Activated T-cell treated with anti-CD3 and anti-CD28 coated beads, Interleukin-2, amount 50 U/mL, for 24 hours (primary cell): Measurements from ENCODE around the gene NISCH.

Source experiments
- DNase-seq: peaks from one replicate; pipeline ENCODE4 v3.0.0-alpha.2; 2020
- H3K27ac Mint-ChIP-seq: 2 replicates; pipeline ENCODE4 v1.8.0; 2020; ENCODE audit warnings: mild to moderate bottlenecking, mixed read lengths
- H3K27me3 Mint-ChIP-seq: 2 replicates; pipeline ENCODE4 v1.8.0; 2020; ENCODE audit warnings: mixed read lengths
- H3K36me3 Mint-ChIP-seq: 2 replicates; pipeline ENCODE4 v1.8.0; 2020; ENCODE audit warnings: low read depth, mixed read lengths
- H3K4me1 Mint-ChIP-seq: 2 replicates; pipeline ENCODE4 v1.8.0; 2020; ENCODE audit warnings: low read depth, mixed read lengths
- H3K4me3 Mint-ChIP-seq: 2 replicates; pipeline ENCODE4 v1.8.0; 2020; ENCODE audit warnings: mild to moderate bottlenecking, moderate library complexity, mixed read lengths
- H3K9me3 Mint-ChIP-seq: 2 replicates; pipeline ENCODE4 v1.8.0; 2020; ENCODE audit warnings: mixed read lengths

The NISCH gene

DNA sequence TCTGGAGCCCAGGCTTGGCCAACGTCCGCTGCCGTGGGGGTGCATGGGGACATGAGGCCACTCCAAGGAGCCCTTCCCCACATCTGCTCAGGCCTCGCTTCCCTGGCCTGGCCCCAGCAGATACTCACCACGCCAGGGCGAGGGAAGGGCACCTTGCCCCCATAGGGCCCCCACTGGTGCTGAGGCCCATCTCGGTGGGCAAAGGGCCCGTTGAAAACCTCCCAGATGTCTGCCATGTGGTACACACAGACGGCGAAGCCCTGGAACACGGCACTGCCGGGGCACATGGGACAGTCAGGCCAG, 15.2 kb upstream of the NISCH start:
- no peak for DNase-seq
- Mint-ChIP-seq H3K36me3 (no peaks in the 10 kb centered on the region), H3K4me3 (no peak overlapping the region), H3K27me3 (no peaks in the 10 kb centered on the region), H3K9me3 (no peaks in the 10 kb centered on the region), H3K4me1 (peaks cover 2% of the 10 kb centered on the region), H3K27ac (no peak overlapping the region)

DNA sequence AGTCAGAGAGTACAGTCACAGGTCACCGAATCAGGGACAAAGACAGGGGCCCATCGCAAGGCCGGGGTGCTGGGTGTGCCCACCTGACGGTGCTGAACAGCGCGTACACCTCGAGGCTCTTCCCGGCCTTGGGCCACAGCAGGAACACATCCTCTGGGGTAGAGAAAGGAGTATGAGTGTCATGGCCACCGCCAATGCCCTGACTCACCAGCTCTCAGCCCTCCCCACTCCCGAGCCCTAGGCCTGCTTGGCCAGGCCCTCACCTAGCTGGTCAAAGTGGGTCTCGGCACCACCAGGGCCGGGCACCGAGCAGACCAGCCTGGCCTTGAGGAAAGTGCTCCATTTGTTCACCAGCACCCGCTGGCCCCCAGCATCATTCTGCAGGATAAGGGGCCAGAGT, 14.7 kb upstream of the NISCH start:
- Mint-ChIP-seq H3K4me1 (peaks cover 2% of the 10 kb centered on the region), H3K9me3 (no peaks in the 10 kb centered on the region), H3K27me3 (no peaks in the 10 kb centered on the region), H3K36me3 (no peaks in the 10 kb centered on the region), H3K27ac (no peak overlapping the region), H3K4me3 (no peak overlapping the region)
- DNase-seq: no peak

DNA sequence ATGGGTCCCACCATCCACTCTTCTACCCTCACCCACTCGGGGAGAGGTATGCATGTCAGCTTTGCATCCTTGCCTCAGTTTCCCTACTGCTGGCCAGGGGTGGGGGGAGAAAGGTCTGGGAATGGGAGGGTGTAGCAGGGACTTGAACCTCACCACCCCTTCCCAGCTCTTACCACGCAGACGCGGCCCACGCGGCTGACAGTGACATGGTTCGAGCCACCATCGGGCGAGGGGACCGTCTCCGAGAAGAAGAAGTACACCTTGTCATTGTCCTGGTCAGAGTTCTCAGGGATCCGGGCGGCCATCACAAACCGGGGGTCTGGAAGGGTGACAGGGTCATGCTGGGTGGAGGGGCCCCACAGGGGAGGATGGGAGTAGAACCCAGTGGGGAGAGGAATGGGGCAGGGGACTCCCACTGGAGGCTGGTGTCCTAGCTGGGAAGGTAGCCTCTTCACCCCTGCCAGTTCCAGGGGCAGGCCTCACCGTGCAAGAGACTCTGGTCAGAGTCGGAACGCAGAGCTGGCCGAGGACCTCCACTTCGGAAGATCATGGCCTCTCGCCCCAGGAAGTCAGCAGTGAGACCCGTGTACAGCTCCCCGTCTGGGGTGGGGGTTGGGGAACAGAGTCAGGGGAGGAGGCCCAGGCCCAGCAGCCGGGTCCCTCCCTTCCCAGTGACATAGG, 14.2 kb upstream of the NISCH start:
- Mint-ChIP-seq H3K4me1 (peaks cover 2% of the 10 kb centered on the region), H3K36me3 (no peaks in the 10 kb centered on the region), H3K27me3 (no peaks in the 10 kb centered on the region), H3K27ac (no peak overlapping the region), H3K9me3 (no peaks in the 10 kb centered on the region), H3K4me3 (no peak overlapping the region)
- no peak for DNase-seq

DNA sequence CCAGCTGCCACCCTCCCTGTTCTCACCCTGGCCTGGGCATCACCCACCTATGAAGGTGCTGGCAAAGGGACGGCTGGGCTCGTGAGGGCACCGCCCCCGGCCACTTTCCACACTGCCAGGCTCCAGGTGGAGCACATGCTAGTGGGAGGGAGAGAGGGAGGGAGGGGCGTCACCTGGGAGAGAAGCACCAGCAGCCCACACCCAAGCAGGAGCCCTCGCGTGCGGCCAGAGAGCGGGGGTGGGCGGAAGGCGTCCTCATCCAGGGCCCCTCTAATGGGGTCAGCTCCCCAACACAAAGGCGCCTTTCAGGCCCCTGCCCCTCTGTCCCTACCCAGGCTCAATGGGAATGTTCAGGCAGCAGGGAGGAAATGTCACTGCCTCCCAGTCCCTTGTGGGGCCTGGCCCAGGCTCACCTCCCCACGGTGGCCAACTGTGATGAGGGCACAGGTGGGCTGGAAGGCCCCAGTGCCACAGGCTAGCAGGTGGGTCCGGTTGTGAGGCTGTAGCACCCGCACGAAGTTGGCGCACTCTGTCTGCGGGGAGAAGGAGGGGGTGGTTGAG, 13.6 kb upstream of the NISCH start:
- H3K36me3 Mint-ChIP-seq: no peaks in the 10 kb centered on the region
- no peak for DNase-seq
- H3K9me3 Mint-ChIP-seq: no peaks in the 10 kb centered on the region

DNA sequence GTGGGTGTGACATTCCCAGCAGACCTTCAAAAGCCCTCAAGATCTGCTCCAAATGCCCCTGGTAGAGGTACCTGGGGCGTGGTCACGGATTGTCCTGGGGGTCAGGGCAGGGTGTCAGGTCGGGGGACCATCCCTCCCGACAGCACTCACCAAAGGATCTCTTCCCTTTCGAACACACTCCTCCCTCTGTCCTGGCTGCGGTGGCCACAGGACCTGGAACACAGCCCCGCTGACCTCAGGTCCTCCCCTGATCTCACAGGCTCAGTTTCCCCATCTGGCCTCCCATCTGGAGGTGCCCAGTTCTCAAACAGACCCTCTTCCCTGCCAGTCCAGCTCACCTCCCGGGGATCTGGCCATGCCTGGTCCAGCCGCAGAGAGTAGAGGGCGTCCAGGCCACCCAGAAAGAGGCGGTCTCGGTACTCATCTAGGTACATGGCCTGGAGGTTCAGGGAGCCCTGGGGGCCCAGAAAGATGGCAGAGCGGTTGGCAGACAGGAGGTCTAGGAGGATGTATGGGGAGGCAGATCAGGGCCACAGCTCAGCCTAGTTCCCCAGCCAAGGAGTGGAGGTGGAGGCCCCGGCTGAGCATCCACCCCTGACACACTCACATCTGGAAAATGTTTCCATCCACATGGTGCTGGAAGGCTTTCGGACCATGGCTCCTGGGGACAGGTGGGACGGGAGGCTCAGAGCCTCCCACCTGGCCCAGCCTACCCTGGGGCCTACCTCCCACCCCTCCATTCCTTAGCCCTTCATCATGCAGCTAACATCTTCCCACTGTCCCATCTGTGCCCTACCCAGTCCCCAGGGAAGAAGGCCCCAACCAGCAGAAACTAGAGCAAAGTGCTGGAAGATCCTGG, 12.8 kb upstream of the NISCH start:
- no peak for DNase-seq
- H3K36me3 Mint-ChIP-seq: no peaks in the 10 kb centered on the region
- H3K4me1 Mint-ChIP-seq: peaks cover 7% of the 10 kb centered on the region
- no peaks in the 10 kb centered on the region for H3K27me3 Mint-ChIP-seq
- H3K27ac Mint-ChIP-seq: no peak overlapping the region
- H3K4me3 Mint-ChIP-seq: no peak overlapping the region
- no peaks in the 10 kb centered on the region for H3K9me3 Mint-ChIP-seq

More for the DNA sequence above, 13.6 kb upstream of the NISCH start:
- H3K4me3 Mint-ChIP-seq: no peak overlapping the region
- no peak overlapping the region for H3K27ac Mint-ChIP-seq
- H3K4me1 Mint-ChIP-seq: peaks cover 3% of the 10 kb centered on the region
- H3K27me3 Mint-ChIP-seq: no peaks in the 10 kb centered on the region

DNA sequence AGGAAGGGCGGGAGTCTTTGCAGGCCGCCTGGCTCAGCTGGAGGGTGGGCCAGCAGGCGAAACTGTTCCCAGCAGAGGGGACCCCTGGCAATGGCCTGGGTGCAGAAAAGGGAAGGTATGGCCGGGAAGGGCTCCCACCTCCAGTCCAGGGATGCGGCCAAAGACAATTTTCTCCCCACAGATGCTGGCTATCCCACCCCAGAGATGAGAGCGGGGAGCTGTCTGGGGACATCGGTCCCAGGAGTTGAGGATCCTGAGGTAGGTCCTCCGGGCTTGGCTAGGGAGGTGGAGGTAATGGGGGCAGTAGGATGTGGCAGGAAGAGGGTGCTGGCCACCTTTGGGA, 12.2 kb upstream of the NISCH start:
- no peak for DNase-seq
- H3K4me1 Mint-ChIP-seq: peaks cover 7% of the 10 kb centered on the region
- no peaks in the 10 kb centered on the region for H3K36me3 Mint-ChIP-seq
- H3K27ac Mint-ChIP-seq: no peak overlapping the region
- no peak overlapping the region for H3K4me3 Mint-ChIP-seq
- no peaks in the 10 kb centered on the region for H3K27me3 Mint-ChIP-seq
- H3K9me3 Mint-ChIP-seq: no peaks in the 10 kb centered on the region

DNA sequence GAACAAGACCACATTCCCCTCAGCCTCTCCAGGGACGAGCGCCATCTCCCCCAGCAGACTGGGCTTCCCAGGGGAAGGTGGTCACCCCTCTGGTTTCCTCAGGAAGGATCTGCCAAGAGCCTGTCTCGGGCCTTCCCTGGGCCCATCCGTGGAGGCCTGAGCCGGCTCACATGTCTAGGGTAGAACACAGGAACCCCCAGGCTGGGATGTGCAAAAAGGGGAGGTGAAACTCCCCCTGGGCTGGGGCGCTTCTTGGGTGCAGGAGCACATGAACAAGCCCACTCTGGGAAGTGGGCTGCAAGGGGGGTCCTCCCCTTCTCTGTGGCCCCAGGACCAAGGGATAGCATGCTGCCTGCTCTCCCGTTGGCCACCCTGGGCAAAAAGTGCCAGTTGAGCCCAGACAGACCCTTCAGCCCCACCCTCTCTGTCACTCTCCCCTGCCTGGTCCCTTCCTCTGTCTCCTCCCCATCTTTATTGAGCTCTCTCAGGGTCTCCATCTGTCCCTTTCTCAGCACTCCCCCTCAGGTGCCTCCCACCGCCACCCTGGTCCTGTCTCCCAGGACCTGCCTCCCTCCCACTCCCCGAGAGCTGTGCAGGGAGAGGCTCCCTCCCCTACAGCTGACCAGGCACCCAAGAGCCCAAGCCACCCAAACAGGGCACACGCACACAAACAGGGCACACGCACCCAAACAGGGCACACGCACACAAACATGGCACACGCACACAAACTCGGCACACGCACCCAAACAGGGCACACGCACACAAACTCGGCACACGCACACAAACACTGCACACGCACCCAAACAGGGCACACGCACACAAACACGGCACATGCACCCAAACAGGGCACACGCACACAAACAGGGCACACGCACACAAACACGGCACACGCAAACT, 11.4 kb upstream of the NISCH start:
- Mint-ChIP-seq H3K4me1 (peaks cover 7% of the 10 kb centered on the region), H3K27me3 (no peaks in the 10 kb centered on the region), H3K27ac (no peak overlapping the region), H3K9me3 (no peaks in the 10 kb centered on the region), H3K4me3 (no peak overlapping the region), H3K36me3 (no peaks in the 10 kb centered on the region)
- no peak for DNase-seq

DNA sequence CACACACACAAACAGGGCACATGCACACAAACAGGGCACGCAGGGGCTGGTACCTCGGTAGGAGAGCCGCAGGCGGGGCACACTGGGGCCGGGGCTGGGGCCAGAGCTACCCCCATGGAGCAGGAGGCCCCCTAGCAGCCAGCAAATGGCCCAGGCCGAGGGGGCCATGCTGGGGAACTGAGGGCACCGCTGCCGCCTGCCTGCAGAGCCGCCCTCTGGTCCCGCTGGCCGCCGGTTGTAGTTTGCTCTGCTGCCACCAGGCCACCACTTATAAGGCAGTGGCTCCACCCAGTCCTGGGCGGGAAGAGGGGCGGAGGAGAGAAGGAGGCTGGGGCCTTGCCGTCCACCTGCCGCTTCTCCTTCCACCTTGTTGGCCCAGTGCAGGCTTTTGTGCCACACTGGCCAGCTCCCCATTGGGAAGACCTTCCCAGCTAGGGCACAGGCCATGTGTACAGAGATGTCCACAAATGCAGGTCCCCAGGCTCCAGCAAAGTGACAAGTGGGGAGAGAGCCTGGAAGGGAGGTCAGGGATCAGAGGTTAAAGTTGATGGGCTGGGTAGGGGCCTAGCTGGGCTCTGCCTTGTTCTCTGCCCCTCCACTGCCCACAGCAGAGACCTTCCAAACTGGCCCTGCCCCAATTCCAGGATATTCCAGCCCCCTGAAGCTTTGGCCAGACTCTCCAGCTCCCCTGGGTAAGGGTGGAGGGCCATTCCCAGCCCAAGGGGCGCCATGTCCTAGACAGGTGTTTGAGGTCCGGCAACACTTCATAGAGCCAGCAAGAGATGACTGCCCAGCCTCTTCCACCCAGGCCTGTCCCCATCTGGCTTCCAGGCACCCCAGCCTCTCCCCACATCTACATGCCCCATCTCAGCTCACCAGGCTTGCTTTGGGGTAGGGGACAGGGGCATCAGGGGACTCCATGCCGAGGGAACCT, 10.3 kb upstream of the NISCH start, which contains the start of gene SEMA3G:
SEMA3G (minus strand) TSS at position 244 of the 934 bp plus-strand sequence; CDS start at position 168, 76 bp downstream.
- Mint-ChIP-seq H3K4me1 (peaks cover 7% of the 10 kb centered on the region), H3K9me3 (no peaks in the 10 kb centered on the region), H3K4me3 (no peak within 1 kb of the TSS), H3K27me3 (no peaks in the 10 kb centered on the region), H3K36me3 (no peaks in the 10 kb centered on the region), H3K27ac (no peak within 1 kb of the TSS)
- peak; percentile 81 for DNase-seq

DNA sequence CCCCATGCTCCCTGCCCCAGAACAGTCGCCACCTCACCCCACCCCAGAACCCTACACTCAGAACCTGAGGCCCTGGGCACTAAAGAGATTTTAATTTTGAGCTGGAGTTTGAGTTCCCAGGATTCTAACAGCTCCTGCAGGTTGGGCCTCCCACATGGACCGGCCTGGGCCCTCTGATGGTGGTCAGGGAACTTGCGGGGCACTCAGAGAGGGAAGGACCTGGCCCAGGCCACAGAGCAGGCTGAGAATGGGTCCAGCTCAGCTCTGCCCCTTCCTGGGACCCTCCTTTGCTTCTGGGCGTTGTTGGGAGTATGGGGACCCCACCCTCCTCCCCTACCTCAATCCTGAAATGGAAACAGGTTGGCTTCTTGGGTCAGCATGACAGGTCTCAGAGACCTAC, 9.4 kb upstream of the NISCH start:
- no peak for DNase-seq
- no peaks in the 10 kb centered on the region for H3K9me3 Mint-ChIP-seq
- peaks cover 7% of the 10 kb centered on the region for H3K4me1 Mint-ChIP-seq
- H3K36me3 Mint-ChIP-seq: no peaks in the 10 kb centered on the region
- H3K4me3 Mint-ChIP-seq: no peak overlapping the region
- H3K27me3 Mint-ChIP-seq: no peaks in the 10 kb centered on the region
- no peak overlapping the region for H3K27ac Mint-ChIP-seq

DNA sequence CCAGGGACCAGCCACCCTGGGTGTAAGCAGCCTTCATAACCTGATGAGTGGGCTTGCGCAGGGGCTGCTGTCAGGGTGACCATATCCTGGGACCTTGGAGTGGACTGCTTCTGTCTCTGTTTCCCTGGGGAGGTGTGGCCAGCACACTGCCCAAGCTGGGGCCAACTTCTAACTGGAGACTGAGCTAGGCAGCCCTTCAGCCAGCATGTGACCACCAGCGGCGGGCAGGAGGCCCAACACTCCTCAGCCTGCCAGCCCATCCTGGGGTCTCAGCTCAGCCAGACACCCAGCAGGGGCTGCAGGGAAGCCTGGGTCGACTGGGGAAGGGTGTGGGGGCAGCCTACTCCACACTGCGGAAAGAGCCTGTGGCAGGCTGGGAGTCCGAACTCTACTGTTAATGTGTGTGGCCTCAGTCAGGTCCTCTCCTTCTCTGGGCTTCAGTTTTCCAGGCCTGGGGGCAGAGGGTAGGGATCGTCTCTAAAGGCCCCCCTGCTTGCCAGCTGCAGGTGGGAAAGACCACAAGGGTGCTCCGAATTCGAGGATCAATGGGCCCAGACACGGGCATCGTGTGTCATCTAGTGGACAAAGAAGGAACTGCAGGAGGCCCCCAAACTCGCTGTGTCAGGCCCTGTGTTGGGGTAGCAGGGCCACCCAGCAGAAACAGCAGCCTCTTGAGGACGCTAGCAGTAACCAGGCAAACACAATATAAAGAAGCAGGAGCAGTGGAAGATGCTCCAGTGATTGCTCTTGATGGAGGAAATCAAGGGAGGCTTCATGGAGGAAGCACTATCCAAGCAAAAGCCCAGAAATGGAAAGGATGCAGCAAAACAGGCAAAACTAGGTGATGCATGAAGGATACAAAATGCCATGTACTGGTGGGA, 8.5 kb upstream of the NISCH start:
- DNase-seq: peak; percentile 82
- no peaks in the 10 kb centered on the region for H3K9me3 Mint-ChIP-seq
- H3K27ac Mint-ChIP-seq: no peak overlapping the region

DNA sequence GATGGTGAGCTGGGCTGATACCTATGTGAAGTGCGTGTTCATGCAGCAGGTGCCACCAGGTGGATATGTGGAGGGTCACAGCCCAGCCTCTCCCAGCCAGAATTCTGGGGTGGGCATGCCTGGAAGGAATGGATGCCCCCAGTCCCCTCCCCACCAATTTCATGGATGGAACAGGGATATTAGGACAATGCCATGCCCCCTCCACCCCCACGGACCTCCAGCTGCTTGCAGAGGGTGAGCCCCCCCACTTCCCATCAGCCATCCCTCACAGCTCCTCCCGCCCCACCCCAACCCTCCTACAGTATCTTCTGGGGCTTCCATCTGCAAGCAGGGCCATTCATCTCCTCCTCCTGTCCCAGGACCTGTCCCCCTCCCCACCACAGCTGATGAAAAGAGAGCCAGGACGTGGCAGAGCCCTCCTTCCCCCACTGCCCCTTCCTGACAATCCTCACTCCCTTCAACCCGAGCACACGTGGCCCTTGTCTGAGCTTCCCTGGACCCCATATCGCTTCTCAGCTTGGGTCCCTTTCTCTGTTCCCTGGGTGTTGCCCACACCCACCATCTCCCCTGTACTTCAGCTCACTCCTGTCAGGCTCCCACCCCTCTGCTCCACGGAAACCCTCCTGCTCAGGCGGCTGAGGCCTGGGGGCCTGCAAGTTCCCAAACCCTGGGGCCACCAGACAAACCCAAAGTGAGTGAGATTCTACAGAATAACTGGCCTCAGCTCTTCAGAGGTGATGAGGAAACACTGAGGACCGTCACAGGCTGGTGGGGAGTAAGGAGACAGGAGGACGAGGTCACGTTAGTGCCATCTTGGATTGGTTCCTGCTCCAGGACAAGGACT, 7.7 kb upstream of the NISCH start:
- DNase-seq: no peak
- Mint-ChIP-seq H3K36me3 (no peaks in the 10 kb centered on the region), H3K27me3 (no peaks in the 10 kb centered on the region), H3K27ac (no peak overlapping the region), H3K4me1 (peaks cover 7% of the 10 kb centered on the region), H3K9me3 (no peaks in the 10 kb centered on the region), H3K4me3 (no peak overlapping the region)

More for the DNA sequence above, 8.5 kb upstream of the NISCH start:
- Mint-ChIP-seq H3K4me3 (no peak overlapping the region), H3K4me1 (peaks cover 7% of the 10 kb centered on the region), H3K36me3 (no peaks in the 10 kb centered on the region), H3K27me3 (no peaks in the 10 kb centered on the region)

DNA sequence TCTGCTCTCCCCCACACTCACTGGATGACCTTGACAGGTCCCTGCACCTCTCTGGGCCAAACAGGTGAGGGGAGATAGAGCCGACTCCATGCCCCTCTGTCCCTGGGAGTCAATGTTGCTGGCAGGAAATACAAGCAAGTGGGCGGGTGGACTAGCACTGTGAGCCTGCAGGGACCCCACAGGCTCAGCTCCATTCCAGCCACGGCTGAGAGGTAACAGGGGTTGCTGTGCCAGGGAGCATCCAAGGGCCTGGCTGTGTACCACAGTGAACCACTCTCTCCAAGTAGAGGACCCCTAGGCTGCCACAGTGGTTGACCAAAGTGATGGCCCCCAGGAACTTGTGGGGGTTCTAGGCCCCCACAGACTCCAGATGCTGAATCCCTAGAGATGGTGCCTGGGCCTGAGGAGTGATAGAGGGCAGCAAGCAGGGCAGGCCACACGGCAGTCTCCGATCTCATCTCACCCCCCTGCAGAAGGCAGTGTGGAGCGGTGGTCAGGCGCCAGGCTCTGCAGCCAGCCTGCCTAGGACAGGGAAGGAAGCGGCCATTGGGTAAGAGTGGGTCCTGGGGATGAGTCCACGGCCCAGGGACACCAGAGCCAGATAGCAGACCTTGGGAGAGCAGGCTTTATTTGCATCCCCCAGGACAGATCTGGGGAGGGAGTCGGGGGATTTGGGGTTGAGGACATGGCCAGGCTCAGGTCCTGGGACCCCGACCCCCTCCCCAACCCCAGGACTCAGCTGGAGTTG, 4.7 kb upstream of the NISCH start:
- H3K9me3 Mint-ChIP-seq: no peaks in the 10 kb centered on the region
- H3K27me3 Mint-ChIP-seq: no peaks in the 10 kb centered on the region
- peaks cover 23% of the 10 kb centered on the region for H3K4me1 Mint-ChIP-seq
- no peak overlapping the region for H3K27ac Mint-ChIP-seq
- peaks cover 3% of the 10 kb centered on the region for H3K36me3 Mint-ChIP-seq
- no peak for DNase-seq
- H3K4me3 Mint-ChIP-seq: no peak overlapping the region
